Activated T-cell treated with anti-CD3 and anti-CD28 coated beads, Interleukin-2, amount 50 U/mL, for 24 hours (primary cell): Measurements from ENCODE around the gene LGALS7B.
"Not testable (repeated sequence)": the region's sequence is repeated elsewhere in the genome, so short reads cannot be mapped to it uniquely, and the experiment has no call there.

Experiments
- DNase-seq: peaks from one replicate; pipeline ENCODE4 v3.0.0-alpha.2; 2020
- H3K27ac Mint-ChIP-seq: 2 replicates; pipeline ENCODE4 v1.8.0; 2020; ENCODE audit warnings: mild to moderate bottlenecking, mixed read lengths
- H3K27me3 Mint-ChIP-seq: 2 replicates; pipeline ENCODE4 v1.8.0; 2020; ENCODE audit warnings: mixed read lengths
- H3K36me3 Mint-ChIP-seq: 2 replicates; pipeline ENCODE4 v1.8.0; 2020; ENCODE audit warnings: low read depth, mixed read lengths
- H3K4me1 Mint-ChIP-seq: 2 replicates; pipeline ENCODE4 v1.8.0; 2020; ENCODE audit warnings: low read depth, mixed read lengths
- H3K4me3 Mint-ChIP-seq: 2 replicates; pipeline ENCODE4 v1.8.0; 2020; ENCODE audit warnings: mild to moderate bottlenecking, moderate library complexity, mixed read lengths
- H3K9me3 Mint-ChIP-seq: 2 replicates; pipeline ENCODE4 v1.8.0; 2020; ENCODE audit warnings: mixed read lengths

The LGALS7B gene

DNA sequence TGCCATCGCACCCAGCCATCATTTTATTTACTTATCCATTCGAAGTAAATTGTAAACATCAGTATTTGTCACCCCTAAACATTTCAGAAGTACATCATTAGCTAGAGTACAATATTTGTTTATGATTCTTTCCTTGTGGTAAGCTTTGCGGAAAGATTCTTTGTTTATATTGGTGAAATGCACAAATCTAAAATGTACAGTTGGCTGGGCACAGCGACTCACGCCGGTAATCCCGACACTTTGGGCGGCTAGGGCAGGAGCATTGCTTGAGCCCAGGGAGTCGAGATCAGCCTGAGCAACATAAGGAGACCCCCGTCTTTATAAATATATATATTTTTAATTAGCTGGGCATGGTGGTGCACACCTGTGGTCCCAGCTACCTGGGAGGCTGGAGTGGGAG is 10.1 kb downstream of the LGALS7B start:
- Mint-ChIP-seq H3K4me1 (peaks cover 2% of the 10 kb centered on the region), H3K36me3 (no peaks in the 10 kb centered on the region), H3K27me3 (no peaks in the 10 kb centered on the region), H3K9me3 (no peaks in the 10 kb centered on the region), H3K27ac (no peak overlapping the region), H3K4me3 (no peak overlapping the region)
- DNase-seq, result no peak

DNA sequence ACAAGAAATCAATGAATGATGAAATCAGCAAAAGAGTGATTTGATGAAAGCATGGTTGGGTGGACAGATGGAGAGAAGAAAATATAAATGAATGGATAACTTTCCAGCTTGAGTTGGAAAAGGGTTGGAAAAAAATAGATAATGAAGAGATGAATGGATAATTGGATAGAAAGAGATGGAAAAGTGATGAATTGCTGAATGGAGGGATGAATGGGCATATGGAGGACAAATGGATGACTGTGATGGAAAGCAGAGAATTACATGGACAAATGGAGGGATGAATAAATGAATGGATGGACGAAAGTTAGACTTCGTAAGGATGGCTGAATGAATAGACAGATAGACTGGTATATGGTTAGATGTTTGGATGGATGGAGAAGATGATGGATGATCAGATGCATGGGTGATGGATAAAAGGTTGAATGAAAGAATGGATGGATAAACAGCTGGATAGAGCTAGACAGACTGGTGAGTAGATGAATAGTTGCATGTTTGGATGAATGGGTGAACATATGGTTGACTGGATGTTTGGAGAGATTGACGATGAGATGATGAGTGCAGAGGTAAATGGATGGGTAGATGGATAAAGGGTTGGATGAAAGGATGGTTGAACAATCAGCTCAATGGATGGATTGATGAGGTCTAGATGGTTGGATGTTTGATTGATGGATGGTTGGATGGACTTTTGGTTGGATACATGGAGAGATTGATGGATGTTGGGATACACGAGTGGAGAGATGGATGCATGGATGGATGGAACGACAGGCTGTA is 11.8 kb downstream of the LGALS7B start:
- Mint-ChIP-seq H3K9me3 (no peaks in the 10 kb centered on the region), H3K27me3 (no peaks in the 10 kb centered on the region), H3K4me3 (no peak overlapping the region), H3K36me3 (no peaks in the 10 kb centered on the region), H3K4me1 (peaks cover 8% of the 10 kb centered on the region), H3K27ac (no peak overlapping the region)
- no peak for DNase-seq

DNA sequence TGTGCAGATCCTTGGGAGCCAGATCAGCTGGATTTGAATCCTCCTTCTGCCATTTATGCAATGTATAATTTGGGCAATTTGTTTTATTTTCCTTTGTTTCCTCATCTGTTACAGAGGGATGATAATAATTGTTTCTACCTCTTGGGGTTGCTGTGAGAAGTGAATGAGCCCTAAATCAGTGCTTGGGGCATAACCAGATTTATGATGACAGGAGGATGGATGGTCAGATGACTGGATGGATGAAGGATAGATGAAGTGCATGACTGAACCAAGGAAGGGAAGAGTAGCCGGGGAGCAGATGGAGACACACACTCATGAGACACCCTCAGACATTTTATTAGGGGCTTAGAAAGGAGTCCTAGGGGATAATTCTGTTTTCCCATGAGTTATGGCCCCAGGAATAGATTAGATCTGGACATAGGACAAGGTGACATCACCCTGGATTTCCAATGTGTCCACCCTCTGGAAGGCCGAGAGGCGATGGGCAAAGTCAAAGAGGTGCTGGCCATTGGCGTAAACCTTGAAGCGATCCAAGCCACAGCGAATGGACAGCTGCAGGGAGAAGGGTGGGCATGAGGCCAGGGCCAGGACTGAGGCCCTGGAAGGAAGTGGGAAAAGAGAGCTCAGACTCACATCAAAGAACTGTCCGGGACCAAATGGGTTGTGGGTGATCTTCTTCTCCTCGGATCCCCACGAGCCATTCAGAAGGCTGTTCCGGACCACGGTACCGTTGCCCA is 12.5 kb downstream of the LGALS7B start:
- Mint-ChIP-seq H3K9me3 (no peaks in the 10 kb centered on the region), H3K36me3 (no peaks in the 10 kb centered on the region)
- no peak for DNase-seq

DNA sequence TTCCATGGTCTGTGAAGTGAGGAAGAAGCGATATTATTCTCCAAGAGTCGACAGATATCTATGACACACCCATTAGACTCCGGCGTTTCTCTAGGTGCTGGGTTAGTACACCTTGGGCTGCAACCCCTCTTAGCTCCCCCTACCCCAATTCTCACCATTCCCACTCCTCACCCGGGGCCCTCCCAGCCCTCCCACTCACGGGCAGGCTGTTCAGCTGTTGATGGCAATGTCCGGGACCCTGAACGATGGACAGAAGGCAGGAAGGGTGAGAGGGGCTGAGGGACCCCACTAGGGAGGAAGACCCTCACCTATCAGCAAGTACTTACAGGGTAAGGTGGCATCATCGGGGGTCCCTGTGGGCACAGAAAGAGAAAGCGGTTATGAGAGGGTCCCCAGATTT is 14.5 kb downstream of the LGALS7B start:
- Mint-ChIP-seq H3K27ac (no peak overlapping the region), H3K4me3 (no peak overlapping the region), H3K27me3 (no peaks in the 10 kb centered on the region), H3K36me3 (no peaks in the 10 kb centered on the region), H3K9me3 (no peaks in the 10 kb centered on the region), H3K4me1 (peaks cover 8% of the 10 kb centered on the region)
- no peak for DNase-seq

More for the DNA sequence above, 12.5 kb downstream of the LGALS7B start:
- Mint-ChIP-seq H3K27me3 (no peaks in the 10 kb centered on the region), H3K4me1 (peaks cover 8% of the 10 kb centered on the region), H3K27ac (no peak overlapping the region), H3K4me3 (no peak overlapping the region)

DNA sequence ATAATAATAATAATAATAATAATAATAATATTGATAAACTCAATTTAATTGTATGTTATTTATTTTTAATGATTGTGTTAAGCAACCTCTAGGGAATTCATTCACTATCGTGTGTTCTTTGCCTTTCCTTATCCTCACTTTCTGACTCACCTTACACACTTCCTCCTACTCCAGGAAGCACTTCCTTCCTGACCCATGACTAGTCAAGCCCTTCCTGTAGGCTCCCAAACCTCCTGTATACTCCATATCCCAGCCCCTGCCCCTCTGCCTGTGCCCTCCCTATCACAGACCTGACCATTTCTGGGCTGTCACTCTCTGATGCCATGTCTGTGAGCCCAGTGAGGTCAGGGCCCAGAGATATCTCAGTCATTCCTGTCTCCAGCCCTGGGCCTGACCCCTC is 16.2 kb downstream of the LGALS7B start:
- H3K27me3 Mint-ChIP-seq, result no peaks in the 10 kb centered on the region
- no peaks in the 10 kb centered on the region for H3K36me3 Mint-ChIP-seq
- no peaks in the 10 kb centered on the region for H3K9me3 Mint-ChIP-seq
- H3K4me1 Mint-ChIP-seq, result peaks cover 5% of the 10 kb centered on the region
- no peak overlapping the region for H3K4me3 Mint-ChIP-seq
- DNase-seq, result no peak
- peak overlapping the region; percentile 34 for H3K27ac Mint-ChIP-seq

DNA sequence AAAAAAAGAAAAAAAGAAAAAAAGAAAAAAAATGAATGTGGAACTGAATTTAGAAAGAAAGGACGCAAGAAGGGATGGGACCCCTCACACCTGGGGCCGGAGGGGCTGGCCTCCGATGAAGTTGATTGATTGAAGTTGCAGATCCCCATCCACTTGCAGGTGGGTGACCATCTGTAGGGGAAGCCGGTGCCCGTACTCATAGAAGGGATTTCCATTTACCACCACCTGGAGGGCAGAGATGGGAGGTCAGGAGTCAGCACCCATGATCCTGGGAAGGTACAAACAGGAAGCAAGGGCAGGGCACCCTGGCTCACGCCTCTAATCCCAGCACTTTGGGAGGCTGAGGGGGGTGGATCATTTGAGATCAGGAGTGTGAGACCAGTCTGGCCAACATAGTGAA is 17.4 kb downstream of the LGALS7B start:
- Mint-ChIP-seq H3K9me3 (no peaks in the 10 kb centered on the region), H3K27ac (no peak overlapping the region), H3K27me3 (no peaks in the 10 kb centered on the region), H3K4me1 (peaks cover 5% of the 10 kb centered on the region), H3K36me3 (no peaks in the 10 kb centered on the region), H3K4me3 (no peak overlapping the region)
- no peak for DNase-seq

DNA sequence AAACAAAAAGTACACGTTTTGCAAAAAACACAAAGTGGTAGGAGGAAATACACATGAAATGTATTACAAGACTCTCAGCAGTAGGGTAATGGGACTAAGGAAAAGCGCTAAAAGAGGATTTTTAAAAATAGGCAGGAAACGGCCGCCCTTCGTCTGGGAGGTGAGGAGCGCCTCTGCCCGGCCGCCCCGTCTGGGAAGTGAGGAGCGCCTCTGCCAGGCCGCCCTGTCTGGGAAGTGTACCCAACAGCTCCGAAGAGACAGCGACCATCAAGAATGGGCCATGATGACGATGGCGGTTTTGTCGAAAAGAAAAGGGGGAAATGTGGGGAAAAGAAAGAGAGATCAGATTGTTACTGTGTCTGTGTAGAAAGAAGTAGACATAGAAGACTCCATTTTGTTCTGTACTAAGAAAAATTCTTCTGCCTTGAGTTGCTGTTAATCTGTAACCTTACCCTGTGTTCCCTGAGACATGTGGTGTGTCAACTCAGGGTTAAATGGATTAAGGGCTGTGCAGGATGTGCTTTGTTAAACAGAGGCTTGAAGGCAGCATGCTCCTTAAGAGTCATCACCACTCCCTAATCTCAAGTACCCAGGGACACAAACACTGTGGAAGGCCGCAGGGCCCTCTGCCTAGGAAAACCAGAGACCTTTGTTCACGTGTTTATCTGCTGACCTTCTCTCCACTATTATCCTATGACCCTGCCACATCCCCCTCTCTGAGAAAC is 18.5 kb downstream of the LGALS7B start:
- not testable (repeated sequence) for H3K27ac Mint-ChIP-seq, DNase-seq, H3K36me3 Mint-ChIP-seq, H3K4me1 Mint-ChIP-seq, H3K4me3 Mint-ChIP-seq, H3K27me3 Mint-ChIP-seq, H3K9me3 Mint-ChIP-seq

DNA sequence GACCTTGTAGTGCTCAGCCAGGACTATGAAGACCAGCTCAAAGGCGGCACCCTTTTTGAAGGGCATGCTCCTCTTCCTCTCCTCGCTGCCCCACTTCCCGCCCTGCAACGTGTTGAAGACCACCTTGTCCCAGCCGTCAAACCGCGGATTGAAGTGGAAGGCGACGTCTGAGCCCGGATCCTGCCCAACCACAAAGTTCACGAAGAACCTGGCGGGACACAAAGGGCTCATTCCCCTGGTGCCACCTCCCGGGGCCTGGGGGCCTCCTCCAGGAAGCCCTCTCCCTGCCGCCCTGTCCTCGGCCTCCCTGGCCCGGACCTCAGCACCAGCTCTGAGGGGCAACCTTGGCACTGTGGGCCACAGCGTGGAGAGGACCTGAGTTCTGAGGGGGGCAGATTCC is 19.7 kb downstream of the LGALS7B start:
- H3K36me3 Mint-ChIP-seq, result no peaks in the 10 kb centered on the region
- no peak overlapping the region for H3K27ac Mint-ChIP-seq
- H3K4me3 Mint-ChIP-seq, result no peak overlapping the region
- no peaks in the 10 kb centered on the region for H3K9me3 Mint-ChIP-seq
- H3K27me3 Mint-ChIP-seq, result no peaks in the 10 kb centered on the region
- no peak for DNase-seq
- H3K4me1 Mint-ChIP-seq, result peaks cover 5% of the 10 kb centered on the region

DNA sequence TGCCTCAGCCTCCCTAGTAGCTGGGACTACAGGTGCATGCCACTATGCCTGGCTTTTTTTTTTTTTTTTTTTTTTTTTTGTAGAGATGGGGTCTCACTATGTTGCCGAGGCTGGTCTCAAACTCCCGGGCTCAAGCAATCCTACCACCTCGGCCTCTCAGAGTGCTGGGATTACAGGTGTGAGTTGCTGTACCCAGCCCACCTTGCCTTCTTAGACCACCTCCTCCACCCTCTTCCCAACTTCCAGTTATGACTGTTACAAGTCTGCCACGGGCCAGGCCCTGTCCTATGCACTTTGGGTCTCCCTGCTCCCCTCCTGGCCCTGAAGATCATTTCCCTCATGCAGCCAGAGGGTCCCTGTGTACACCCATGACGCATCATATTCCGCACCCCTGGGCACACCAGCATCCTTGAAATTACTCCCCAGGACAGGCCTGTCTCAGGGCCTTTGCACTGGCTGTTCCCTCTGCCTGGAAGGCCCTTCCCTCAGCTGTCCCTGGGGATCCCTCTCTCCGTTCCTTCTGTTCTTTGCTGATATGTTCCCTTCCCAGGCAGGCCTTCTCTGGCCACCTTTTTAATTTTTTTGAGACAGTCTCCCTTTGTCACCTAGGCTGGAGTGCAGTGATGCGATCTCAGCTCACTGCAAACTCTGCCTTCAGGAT is 20.7 kb downstream of the LGALS7B start:
- no peak overlapping the region for H3K27ac Mint-ChIP-seq
- no peaks in the 10 kb centered on the region for H3K9me3 Mint-ChIP-seq
- no peak for DNase-seq
- peaks cover 5% of the 10 kb centered on the region for H3K4me1 Mint-ChIP-seq
- H3K27me3 Mint-ChIP-seq, result no peaks in the 10 kb centered on the region
- H3K4me3 Mint-ChIP-seq, result no peak overlapping the region
- H3K36me3 Mint-ChIP-seq, result peaks cover 1% of the 10 kb centered on the region

DNA sequence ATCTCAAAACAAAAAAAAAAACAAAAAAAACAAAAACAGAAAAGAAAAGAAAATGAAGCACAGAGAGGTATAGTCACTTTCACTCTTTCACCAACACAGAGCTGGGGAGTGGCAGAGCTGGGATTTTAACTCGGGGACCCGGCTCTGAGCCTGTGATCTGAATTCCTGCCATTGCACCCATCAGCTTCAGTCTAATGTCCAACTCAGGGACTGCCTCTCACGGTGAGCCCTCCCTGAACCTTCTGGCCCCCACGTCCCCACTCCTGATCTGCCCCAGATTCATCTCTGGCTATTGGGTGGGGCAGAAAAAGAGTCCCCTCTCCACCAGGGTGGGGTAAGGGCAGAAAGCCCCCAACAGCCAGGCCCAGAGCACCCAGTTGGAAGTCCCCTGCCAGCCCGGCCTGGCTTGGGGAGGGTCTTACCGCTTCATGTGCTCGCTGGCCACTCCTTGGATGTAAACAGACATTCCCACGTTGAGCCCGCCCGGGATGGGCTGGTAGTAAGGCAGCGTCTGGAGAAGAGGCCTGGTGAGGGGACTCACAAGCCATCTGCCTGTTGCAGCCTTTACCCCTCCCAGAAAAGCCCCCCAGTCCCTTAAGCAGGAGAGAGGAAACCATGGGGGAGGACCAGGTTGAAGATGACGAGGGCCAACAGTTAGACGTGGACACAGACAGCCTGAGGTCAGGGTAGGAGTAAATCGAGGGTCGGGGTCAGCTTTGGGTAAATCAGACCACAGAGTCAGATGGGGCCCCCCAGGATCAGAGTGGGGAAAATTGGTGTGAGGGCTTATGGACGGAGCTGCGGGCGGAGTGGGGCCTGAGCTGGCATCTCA is 23.2 kb downstream of the LGALS7B start:
- Mint-ChIP-seq H3K36me3 (peaks cover 24% of the 10 kb centered on the region), H3K27ac (peak overlapping the region; percentile 27), H3K27me3 (no peaks in the 10 kb centered on the region)

DNA sequence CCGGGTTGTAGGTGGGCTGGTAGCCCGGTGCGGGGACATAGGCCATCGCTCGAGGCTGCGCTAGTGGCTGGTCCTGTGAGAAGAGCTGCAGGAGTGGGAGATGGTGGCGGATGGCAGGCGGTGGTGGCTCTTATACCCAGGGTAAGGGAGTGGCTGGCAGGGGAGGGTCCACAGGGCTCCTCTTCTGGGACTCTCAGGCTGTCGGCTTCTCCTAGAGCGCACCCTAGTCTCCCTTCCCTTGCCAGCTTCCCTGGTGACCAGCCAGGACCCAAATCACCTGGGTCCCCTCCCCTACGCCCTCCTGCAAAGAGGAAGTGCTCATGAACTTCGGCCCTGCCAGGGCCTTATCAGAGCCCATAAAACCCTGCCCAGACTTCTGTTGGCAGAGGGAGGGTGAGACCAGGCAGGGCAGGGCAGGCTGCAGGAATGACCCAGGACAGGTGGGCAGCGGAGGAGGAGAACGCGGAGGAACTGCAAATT is 23.9 kb downstream of the LGALS7B start, which contains the start of gene LGALS4:
TSS of gene LGALS4 (minus strand) at position 105 of the 480 bp plus-strand sequence. CDS start at position 46, 59 bp downstream.
- no peak within 1 kb of the TSS for H3K4me3 Mint-ChIP-seq
- H3K9me3 Mint-ChIP-seq, result no peaks in the 10 kb centered on the region
- H3K27me3 Mint-ChIP-seq, result no peaks in the 10 kb centered on the region
- peaks cover 28% of the 10 kb centered on the region for H3K36me3 Mint-ChIP-seq
- peak within 1 kb of the TSS; percentile 27 for H3K27ac Mint-ChIP-seq
- no peak for DNase-seq
- H3K4me1 Mint-ChIP-seq, result no peaks in the 10 kb centered on the region

More for the DNA sequence above, 23.2 kb downstream of the LGALS7B start:
- no peak overlapping the region for H3K4me3 Mint-ChIP-seq
- no peaks in the 10 kb centered on the region for H3K9me3 Mint-ChIP-seq
- no peak for DNase-seq
- no peaks in the 10 kb centered on the region for H3K4me1 Mint-ChIP-seq

DNA sequence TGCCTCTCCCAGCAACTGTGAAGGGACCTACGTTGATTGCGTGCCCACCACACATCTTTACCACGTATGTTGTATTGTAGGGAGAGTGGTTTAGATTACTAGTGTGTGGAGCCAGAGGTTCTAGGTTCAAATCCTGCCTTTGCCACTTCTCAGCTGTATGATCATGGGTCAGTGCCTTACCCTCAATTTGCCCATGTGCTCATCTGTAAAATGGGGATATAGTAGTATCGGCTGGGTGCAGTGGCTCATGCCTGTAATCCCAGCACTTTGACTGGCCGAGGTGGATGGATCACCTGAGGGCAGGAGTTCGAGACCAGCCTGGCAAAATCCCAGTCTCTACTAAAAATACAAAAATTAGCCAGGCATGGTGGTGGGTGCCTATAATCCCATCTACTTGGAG is 24.3 kb downstream of the LGALS7B start:
- Mint-ChIP-seq H3K36me3 (peaks cover 30% of the 10 kb centered on the region), H3K9me3 (no peaks in the 10 kb centered on the region), H3K4me3 (no peak overlapping the region), H3K27me3 (no peaks in the 10 kb centered on the region), H3K27ac (no peak overlapping the region), H3K4me1 (no peaks in the 10 kb centered on the region)
- DNase-seq, result no peak

DNA sequence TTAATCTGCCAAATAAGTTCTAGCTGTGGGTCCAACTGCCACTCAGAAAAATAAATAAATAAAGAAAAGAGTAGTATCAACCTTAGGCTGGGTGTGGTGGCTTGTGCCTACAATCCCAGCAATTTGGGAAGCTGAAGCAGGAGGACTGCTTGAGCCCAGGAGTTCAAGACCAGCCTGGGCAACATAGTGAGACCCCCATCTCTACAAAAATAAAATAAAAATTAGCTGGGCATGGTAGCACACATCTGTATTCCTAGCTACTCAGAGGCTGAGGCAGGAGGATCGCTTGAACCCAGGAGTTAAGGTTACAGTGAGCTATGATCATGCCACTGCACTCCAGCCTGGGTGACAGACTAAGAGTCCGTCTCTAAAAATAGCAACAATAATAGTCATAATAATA is 24.9 kb downstream of the LGALS7B start:
- not testable (repeated sequence) for H3K4me3 Mint-ChIP-seq, H3K4me1 Mint-ChIP-seq, H3K27me3 Mint-ChIP-seq, DNase-seq, H3K27ac Mint-ChIP-seq, H3K9me3 Mint-ChIP-seq
- H3K36me3 Mint-ChIP-seq, result peaks cover 30% of the 10 kb centered on the region
